Vagina (tissue), 2 donors: Measurements from ENCODE around the gene RAB11FIP3. TPM values are rescaled to one million over a fixed set of nuclear protein-coding genes. Genes with fewer than 3 reads are reported as not detected.

ENCODE experiments used
- DNase-seq, 2 donors: peaks; one replicate each; pipeline ENCODE4 v3.0.0-alpha.2; 2017; ENCODE audit errors: extremely low spot score in 2 of 2
- H3K27ac ChIP-seq: fragments of 200-600 bp; sonication (generic); one replicate; pipeline ENCODE4 v1.5.1; 2019
- H3K27me3 ChIP-seq: fragments of 200-600 bp; sonication (generic); one replicate; pipeline ENCODE4 v1.5.1; 2019
- H3K36me3 ChIP-seq, 2 donors: fragments of 200-600 bp; sonication (generic); one replicate each; pipeline ENCODE4 v1.5.1; 2017 to 2019
- H3K4me1 ChIP-seq: fragments of 200-600 bp; sonication (generic); one replicate; pipeline ENCODE4 v1.5.1; 2019
- H3K4me3 ChIP-seq, 2 donors: fragments of 200-600 bp; sonication (generic); 1 replicate in 1 of 2; 2 replicates in 1 of 2; pipeline ENCODE4 v1.5.1; 2016 to 2019
- H3K9me3 ChIP-seq: fragments of 200-600 bp; sonication (generic); one replicate; pipeline ENCODE4 v1.5.1; 2019
- POLR2A ChIP-seq, 2 donors: fragments of 450-650 bp; IDR thresholded peaks; one replicate each; pipeline ENCODE4 v1.6.1; 2017; ENCODE audit warnings: antibody characterized with exemption in 2 of 2, mild to moderate bottlenecking in 2 of 2, moderate library complexity in 2 of 2
- POLR2AphosphoS5 ChIP-seq, 2 donors: sonication (generic); formaldehyde crosslinking; IDR thresholded peaks; one replicate each; pipeline ENCODE4 v1.9.0; 2017; ENCODE audit warnings: antibody characterized with exemption in 2 of 2, mild to moderate bottlenecking in 2 of 2, low read depth in 1 of 2; ENCODE audit not compliant: insufficient read depth in 1 of 2
- intact Hi-C: fragments of 100-400 bp; cut with DNase I; formaldehyde crosslinking; loops from one replicate; pipeline ENCODE4 v1.15.1; 2023
- total RNA-seq: library from RNA; depleted of rRNA; stranded (reverse); fragments of >200 nt; gene quantifications from one replicate; pipeline ENCODE4 v1.2.3, GENCODE V29; 2016
- TF ChIP-seq, protein P1 (sequence below), 3 experiments: fragments of 450-650 bp in 2 of 3; fragments of 200-600 bp in 1 of 3; sonication (generic) in 1 of 3; IDR thresholded peaks; one replicate each; pipeline ENCODE4 v1.5.1; 2017 to 2019; ENCODE audit warnings: antibody characterized with exemption in 3 of 3, mild to moderate bottlenecking in 2 of 3, moderate library complexity in 2 of 3

The RAB11FIP3 gene
- total RNA-seq, 1 donor from 2014 or later: 36.6 TPM

DNA sequence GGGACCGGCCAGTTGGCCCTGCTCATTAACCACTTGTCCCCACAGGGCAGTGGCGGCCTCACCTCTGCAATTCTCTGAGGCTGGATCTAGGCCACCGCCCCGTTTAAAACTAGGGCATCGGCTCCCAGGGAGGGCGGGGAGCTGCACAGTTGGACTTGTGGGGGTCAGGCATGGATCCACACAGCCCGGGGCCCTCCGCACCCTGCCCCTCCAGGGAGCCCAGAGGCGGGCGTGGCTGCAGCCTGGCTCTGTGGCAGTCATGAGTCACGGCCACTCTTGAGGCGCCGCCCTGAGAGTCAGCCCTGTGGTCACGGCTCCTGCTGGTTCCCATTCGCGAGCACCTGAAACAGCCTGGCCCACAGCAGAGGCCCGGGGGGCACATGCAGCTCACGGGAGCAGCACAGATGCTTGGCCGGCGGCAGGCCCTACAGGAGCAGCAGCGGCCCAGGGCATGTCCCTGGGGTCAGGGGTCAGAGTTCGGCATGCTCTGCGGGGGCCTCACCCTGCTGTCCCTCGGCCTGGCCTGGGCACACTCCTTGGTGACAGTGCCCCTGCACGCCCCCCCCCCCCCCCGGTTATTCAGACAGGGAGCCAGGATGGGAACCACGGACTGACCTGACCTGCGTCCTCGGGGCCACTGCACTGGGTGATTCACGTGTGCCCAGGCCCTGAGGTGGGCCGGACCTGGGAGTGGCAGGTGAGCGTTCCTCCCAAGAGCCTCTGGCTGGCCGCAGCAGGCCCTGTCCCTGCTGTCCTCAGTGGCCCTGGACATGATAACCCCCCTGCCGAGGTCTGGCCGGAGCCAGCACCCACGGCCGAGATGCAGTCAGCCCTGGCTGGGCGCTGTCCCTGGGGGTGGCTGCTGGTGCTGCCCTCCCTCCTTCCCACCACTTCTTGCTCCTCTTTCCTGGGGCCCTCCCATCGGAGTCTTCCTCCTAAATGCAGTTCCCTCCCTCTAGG lies 110.3 kb downstream of the RAB11FIP3 start:
- DNase-seq: no peak
- peaks cover 0 to 16% of the 10 kb centered on the region in 2 donors for H3K36me3 ChIP-seq
- H3K4me1 ChIP-seq: peaks cover 29% of the 10 kb centered on the region
- H3K27ac ChIP-seq: no peak overlapping the region
- H3K4me3 ChIP-seq: no peak overlapping the region
- TF ChIP-seq, protein P1, sequence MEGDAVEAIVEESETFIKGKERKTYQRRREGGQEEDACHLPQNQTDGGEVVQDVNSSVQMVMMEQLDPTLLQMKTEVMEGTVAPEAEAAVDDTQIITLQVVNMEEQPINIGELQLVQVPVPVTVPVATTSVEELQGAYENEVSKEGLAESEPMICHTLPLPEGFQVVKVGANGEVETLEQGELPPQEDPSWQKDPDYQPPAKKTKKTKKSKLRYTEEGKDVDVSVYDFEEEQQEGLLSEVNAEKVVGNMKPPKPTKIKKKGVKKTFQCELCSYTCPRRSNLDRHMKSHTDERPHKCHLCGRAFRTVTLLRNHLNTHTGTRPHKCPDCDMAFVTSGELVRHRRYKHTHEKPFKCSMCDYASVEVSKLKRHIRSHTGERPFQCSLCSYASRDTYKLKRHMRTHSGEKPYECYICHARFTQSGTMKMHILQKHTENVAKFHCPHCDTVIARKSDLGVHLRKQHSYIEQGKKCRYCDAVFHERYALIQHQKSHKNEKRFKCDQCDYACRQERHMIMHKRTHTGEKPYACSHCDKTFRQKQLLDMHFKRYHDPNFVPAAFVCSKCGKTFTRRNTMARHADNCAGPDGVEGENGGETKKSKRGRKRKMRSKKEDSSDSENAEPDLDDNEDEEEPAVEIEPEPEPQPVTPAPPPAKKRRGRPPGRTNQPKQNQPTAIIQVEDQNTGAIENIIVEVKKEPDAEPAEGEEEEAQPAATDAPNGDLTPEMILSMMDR (IDR thresholded peaks at IDR 0.05): no peak
- TF ChIP-seq POLR2A (IDR thresholded peaks at IDR 0.05) (no peak), POLR2AphosphoS5 (IDR thresholded peaks at IDR 0.05; ENCODE audit: insufficient read depth in 1 of 2, low read depth in 1 of 2) (no peak)
- intact Hi-C loops: no loop called here
- no peaks in the 10 kb centered on the region for H3K27me3 ChIP-seq
- no peaks in the 10 kb centered on the region for H3K9me3 ChIP-seq

DNA sequence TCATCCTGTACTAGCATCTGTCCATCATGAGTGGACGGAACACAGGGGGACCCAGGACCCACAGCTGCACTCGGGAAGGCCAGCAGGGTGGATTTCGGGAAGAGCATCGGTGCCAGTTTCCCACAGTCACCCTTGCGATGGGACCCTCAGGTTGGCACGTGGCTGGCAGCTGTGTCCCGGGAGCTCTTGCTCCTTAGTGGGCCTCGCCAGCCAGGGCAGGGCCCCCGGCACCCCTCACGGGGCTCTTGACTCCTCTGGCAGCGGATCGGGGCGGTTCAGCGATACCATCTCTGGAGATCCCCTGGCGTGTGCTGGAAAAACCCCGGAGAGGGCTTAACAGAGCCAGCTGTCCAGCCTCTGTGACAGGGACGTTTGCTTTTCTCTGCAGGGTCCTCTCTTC lies 111.3 kb downstream of the RAB11FIP3 start:
- peaks cover 0 to 16% of the 10 kb centered on the region in 2 donors for H3K36me3 ChIP-seq
- intact Hi-C loops: no loop called here

GRCh38 chr16:537415-538335 lies 112.2 kb downstream of the RAB11FIP3 start:
- intact Hi-C loops: no loop called here
- Histone ChIP-seq H3K4me1 (peaks cover 24% of the 10 kb centered on the region), H3K9me3 (no peaks in the 10 kb centered on the region), H3K27me3 (no peaks in the 10 kb centered on the region), H3K4me3 (no peak overlapping the region), H3K27ac (no peak overlapping the region), H3K36me3 (peaks cover 0 to 16% of the 10 kb centered on the region in 2 donors)
- TF ChIP-seq, protein P1 (IDR thresholded peaks at IDR 0.05): no peak
- no peak for TF ChIP-seq POLR2A (IDR thresholded peaks at IDR 0.05)
- TF ChIP-seq POLR2AphosphoS5 (IDR thresholded peaks at IDR 0.05; ENCODE audit: insufficient read depth in 1 of 2, low read depth in 1 of 2): no peak
- no peak for DNase-seq

More for the DNA sequence above, 111.3 kb downstream of the RAB11FIP3 start:
- TF ChIP-seq, protein P1 (IDR thresholded peaks at IDR 0.05): no peak
- TF ChIP-seq POLR2AphosphoS5 (IDR thresholded peaks at IDR 0.05; ENCODE audit: insufficient read depth in 1 of 2, low read depth in 1 of 2) (no peak), POLR2A (IDR thresholded peaks at IDR 0.05) (no peak)
- DNase-seq: no peak
- Histone ChIP-seq H3K27me3 (no peaks in the 10 kb centered on the region), H3K4me3 (no peak overlapping the region), H3K9me3 (no peaks in the 10 kb centered on the region), H3K27ac (no peak overlapping the region), H3K4me1 (peaks cover 24% of the 10 kb centered on the region)

DNA sequence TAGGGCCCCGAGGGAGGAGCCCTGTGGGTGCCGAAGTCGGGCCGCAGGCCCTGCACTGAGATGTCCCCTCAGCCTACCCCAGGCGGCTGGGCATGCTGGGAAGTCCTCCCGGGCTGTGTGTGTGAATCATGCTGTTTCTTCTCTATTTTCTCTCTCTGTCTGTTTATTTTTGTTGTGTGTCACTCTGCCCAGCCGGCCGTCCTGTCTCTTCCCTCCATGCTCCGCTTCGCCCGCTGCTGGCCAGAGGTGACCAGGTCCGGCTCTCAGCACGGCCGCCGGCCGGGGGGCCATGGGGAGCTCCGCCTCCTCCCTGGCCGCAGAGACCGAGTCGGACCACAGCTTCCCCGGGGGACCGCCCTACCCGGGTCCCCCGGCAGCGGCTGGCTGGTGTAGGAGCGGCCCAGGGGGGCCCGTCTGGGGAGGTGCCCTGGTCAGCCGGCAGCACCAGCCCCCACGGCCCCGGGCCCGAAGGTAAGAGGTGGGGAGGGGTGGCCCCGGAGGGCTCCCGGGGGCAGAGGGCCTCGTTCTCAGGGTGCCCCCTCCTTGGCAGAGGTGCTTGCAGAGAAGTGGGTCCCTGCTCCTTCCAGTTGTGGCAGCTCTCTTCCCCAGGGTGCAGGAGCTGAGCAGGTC lies 114.6 kb downstream of the RAB11FIP3 start:
- no peak overlapping the region for H3K4me3 ChIP-seq
- H3K27ac ChIP-seq: no peak overlapping the region
- DNase-seq: no peak
- no peaks in the 10 kb centered on the region for H3K27me3 ChIP-seq
- no peaks in the 10 kb centered on the region for H3K9me3 ChIP-seq
- H3K36me3 ChIP-seq: peaks cover 0 to 16% of the 10 kb centered on the region in 2 donors
- peaks cover 5% of the 10 kb centered on the region for H3K4me1 ChIP-seq
- intact Hi-C loops: no loop called here
- TF ChIP-seq POLR2AphosphoS5 (IDR thresholded peaks at IDR 0.05; ENCODE audit: insufficient read depth in 1 of 2, low read depth in 1 of 2): no peak
- TF ChIP-seq, protein P1 (IDR thresholded peaks at IDR 0.05): no peak
- TF ChIP-seq POLR2A (IDR thresholded peaks at IDR 0.05): no peak
